MM.1S (cell line): ENCODE measurements around the gene SEMA6B.

Source experiments
- DNase-seq: peaks from one replicate; pipeline ENCODE4 v3.0.0-alpha.2; 2015
- H2AFZ ChIP-seq: fragments of 300-600 bp; sonication (generic); 2 replicates; pipeline ENCODE4 v1.6.0; 2016; ENCODE audit warnings: antibody characterized with exemption, low read length
- H3F3A ChIP-seq: fragments of 300-600 bp; sonication (generic); 2 replicates; pipeline ENCODE4 v1.6.1; 2016; ENCODE audit warnings: mild to moderate bottlenecking, antibody characterized with exemption, low read length, moderate library complexity, mixed read lengths; ENCODE audit not compliant: insufficient read depth
- H3K27ac ChIP-seq: fragments of 300-600 bp; sonication (generic); 2 replicates; pipeline ENCODE4 v1.5.1; 2016; ENCODE audit warnings: mild to moderate bottlenecking, low read length
- H3K27me3 ChIP-seq: fragments of 300-600 bp; sonication (generic); replicated peaks from 2 replicates; pipeline ENCODE4 v1.6.0; 2016; ENCODE audit warnings: low read length; ENCODE audit not compliant: insufficient read depth
- H3K36me3 ChIP-seq: fragments of 300-600 bp; sonication (generic); replicated peaks from 2 replicates; pipeline ENCODE4 v1.6.1; 2016; ENCODE audit warnings: mild to moderate bottlenecking, low read length, mixed read lengths; ENCODE audit not compliant: insufficient read depth
- H3K4me1 ChIP-seq: fragments of 300-600 bp; sonication (generic); 2 replicates; pipeline ENCODE4 v1.6.1; 2016; ENCODE audit warnings: low read length, mixed read lengths
- H3K4me2 ChIP-seq: fragments of 300-600 bp; sonication (generic); 2 replicates; pipeline ENCODE4 v1.6.0; 2016; ENCODE audit warnings: low read depth, low read length
- H3K4me3 ChIP-seq: fragments of 300-600 bp; sonication (generic); 2 replicates; pipeline ENCODE4 v1.5.1; 2016; ENCODE audit warnings: low read length, mixed read lengths
- H3K79me2 ChIP-seq: fragments of 300-600 bp; sonication (generic); 2 replicates; pipeline ENCODE4 v1.6.1; 2016; ENCODE audit warnings: mixed run types, low read length, mixed read lengths
- H3K9ac ChIP-seq: fragments of 300-600 bp; sonication (generic); 2 replicates; pipeline ENCODE4 v1.6.1; 2016; ENCODE audit warnings: low read length, mixed read lengths
- H3K9me2 ChIP-seq: fragments of 300-600 bp; sonication (generic); replicated peaks from 2 replicates; pipeline ENCODE4 v1.6.1; 2016; ENCODE audit warnings: mild to moderate bottlenecking, low read length, mixed read lengths; ENCODE audit not compliant: insufficient read depth
- H3K9me3 ChIP-seq: fragments of 300-600 bp; sonication (generic); replicated peaks from 2 replicates; pipeline ENCODE4 v1.6.1; 2016; ENCODE audit warnings: mild to moderate bottlenecking, low read length, mixed read lengths; ENCODE audit not compliant: insufficient read depth
- H4K20me1 ChIP-seq: fragments of 300-600 bp; sonication (generic); 2 replicates; pipeline ENCODE4 v1.6.1; 2016; ENCODE audit warnings: mild to moderate bottlenecking, low read length, moderate library complexity, mixed read lengths; ENCODE audit not compliant: insufficient read depth
- CTCF ChIP-seq: fragments of 300-600 bp; sonication (generic); IDR thresholded peaks from 2 replicates; pipeline ENCODE4 v1.5.1; 2016; ENCODE audit warnings: antibody characterized with exemption, low read length, mixed read lengths
- EZH2 ChIP-seq: fragments of 300-600 bp; sonication (generic); optimal IDR thresholded peaks from 2 replicates; pipeline ENCODE3; 2017; ENCODE audit warnings: low read depth, mild to moderate bottlenecking, antibody characterized with exemption, low read length, mixed read lengths
- EZH2phosphoT487 ChIP-seq: fragments of 300-600 bp; sonication (generic); IDR thresholded peaks from 2 replicates; pipeline ENCODE4 v1.6.1; 2018; ENCODE audit warnings: antibody characterized with exemption, low read length

Gene SEMA6B

GRCh38 chr19:4521888-4522242 is 37.6 kb downstream of the SEMA6B start:
- Histone ChIP-seq H3K9ac (no peak overlapping the region), H3K9me3 (no peaks in the 10 kb centered on the region), H3K4me1 (no peaks in the 10 kb centered on the region), H3K9me2 (no peaks in the 10 kb centered on the region), H3K36me3 (no peaks in the 10 kb centered on the region), H3K4me2 (no peak overlapping the region), H4K20me1 (no peaks in the 10 kb centered on the region), H2AFZ (no peak overlapping the region), H3K79me2 (no peaks in the 10 kb centered on the region), H3K27me3 (peaks cover 93% of the 10 kb centered on the region), H3K4me3 (no peak overlapping the region), H3K27ac (no peak overlapping the region), H3F3A (no peaks in the 10 kb centered on the region)
- DNase-seq = no peak
- no peak for TF ChIP-seq EZH2phosphoT487
- no peak for TF ChIP-seq EZH2
- TF ChIP-seq CTCF = no peak

GRCh38 chr19:4521170-4521887 is 38.2 kb downstream of the SEMA6B start:
- Histone ChIP-seq H3K4me1 (no peaks in the 10 kb centered on the region), H2AFZ (no peak overlapping the region), H3K4me2 (no peak overlapping the region), H3K9me3 (no peaks in the 10 kb centered on the region), H3K4me3 (no peak overlapping the region), H3K36me3 (no peaks in the 10 kb centered on the region), H4K20me1 (no peaks in the 10 kb centered on the region), H3K27ac (no peak overlapping the region), H3K9ac (no peak overlapping the region), H3K79me2 (no peaks in the 10 kb centered on the region), H3K9me2 (no peaks in the 10 kb centered on the region), H3F3A (no peaks in the 10 kb centered on the region), H3K27me3 (peaks cover 93% of the 10 kb centered on the region)
- DNase-seq = no peak
- TF ChIP-seq EZH2phosphoT487 (no peak), CTCF (no peak), EZH2 (no peak)

GRCh38 chr19:4519521-4520277 is 39.8 kb downstream of the SEMA6B start:
- Histone ChIP-seq H3F3A (no peaks in the 10 kb centered on the region), H3K9me3 (no peaks in the 10 kb centered on the region), H3K4me3 (no peak overlapping the region), H3K79me2 (no peaks in the 10 kb centered on the region), H3K9ac (no peak overlapping the region), H2AFZ (no peak overlapping the region), H3K27ac (no peak overlapping the region), H3K4me1 (no peaks in the 10 kb centered on the region), H3K27me3 (peaks cover 92% of the 10 kb centered on the region), H4K20me1 (no peaks in the 10 kb centered on the region), H3K4me2 (no peak overlapping the region), H3K36me3 (no peaks in the 10 kb centered on the region), H3K9me2 (no peaks in the 10 kb centered on the region)
- no peak for DNase-seq
- no peak for TF ChIP-seq CTCF
- no peak for TF ChIP-seq EZH2
- TF ChIP-seq EZH2phosphoT487 = no peak
